Ishikawa (cell line): ENCODE measurements around the gene PAQR6.

Experiments
- EP300 ChIP-seq: IDR thresholded peaks from 2 replicates; pipeline ENCODE4 v1.6.1; 2012; ENCODE audit warnings: borderline replicate concordance
- MAX ChIP-seq: IDR thresholded peaks from 2 replicates; pipeline ENCODE4 v1.6.1; 2012
- YY1 ChIP-seq: IDR thresholded peaks from 2 replicates; pipeline ENCODE4 v1.6.1; 2012; ENCODE audit warnings: low read depth

DNA sequence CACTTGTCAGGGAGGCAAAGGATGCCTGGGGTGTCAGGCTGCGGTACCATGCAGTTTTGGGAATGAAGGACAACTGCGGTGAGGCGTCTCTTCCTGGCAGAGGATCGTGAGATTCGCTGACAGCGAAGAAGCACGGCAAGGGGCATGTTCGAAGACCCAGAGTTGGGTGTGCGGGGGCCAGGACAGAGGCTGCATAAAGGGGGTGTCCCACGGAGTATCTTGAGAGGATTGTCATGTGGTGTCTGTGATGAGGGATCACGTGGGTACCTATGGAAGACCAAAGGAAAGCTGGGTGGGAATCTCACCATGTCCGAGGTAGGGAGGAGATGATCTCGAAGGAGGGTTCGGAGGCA lies 53.6 kb downstream of the PAQR6 start:
- TF ChIP-seq YY1 (no peak), MAX (no peak), EP300 (no peak)
